Activated CD8-positive, alpha-beta memory T cell treated with anti-CD3 and anti-CD28 coated beads, Interleukin-2, amount 50 U/mL, for 48 hours (primary cell): ENCODE measurements around the gene KLHL15.
"Not testable (repeated sequence)": the region's sequence is repeated elsewhere in the genome, so short reads cannot be mapped to it uniquely, and the experiment has no call there.

Experiments used
- DNase-seq: peaks from one replicate; pipeline ENCODE4 v3.0.0-alpha.2; 2020

KLHL15 gene

GRCh38 chrX:24027086-24027485, at the start of gene KLHL15:
KLHL15 (minus strand) TSS chrX:24027186; CDS start chrX:24006693, 20,493 bp downstream.
- DNase-seq: no peak

GRCh38 chrX:24069877-24070276, 42.9 kb upstream of the KLHL15 start:
- DNase-seq: no peak

- DNase-seq: no peak
These were observed 36.5 kb upstream of the KLHL15 start for GRCh38 chrX:24063488-24063887.

GRCh38 chrX:24055043-24055356, 28.0 kb upstream of the KLHL15 start:
- DNase-seq: no peak

GRCh38 chrX:24054182-24055042, 27.4 kb upstream of the KLHL15 start, which contains the start of gene EIF2S3:
EIF2S3 (plus strand) TSS chrX:24054956; CDS start chrX:24054969, 13 bp downstream.
- DNase-seq: peak; percentile 86

- DNase-seq: not testable (repeated sequence)
These were observed 23.7 kb upstream of the KLHL15 start for GRCh38 chrX:24050522-24051318.

GRCh38 chrX:24049643-24050042, 22.7 kb upstream of the KLHL15 start:
- not testable (repeated sequence) for DNase-seq

GRCh38 chrX:24046060-24046459, 19.1 kb upstream of the KLHL15 start:
- DNase-seq: not testable (repeated sequence)

GRCh38 chrX:24037729-24038128, 10.7 kb upstream of the KLHL15 start:
- no peak for DNase-seq

- DNase-seq: no peak
These were observed 7.5 kb upstream of the KLHL15 start for GRCh38 chrX:24034485-24034884.

- DNase-seq: no peak
These were observed 3.6 kb upstream of the KLHL15 start for GRCh38 chrX:24030597-24030996.

- no peak for DNase-seq
These were observed 999 bp upstream of the KLHL15 start for GRCh38 chrX:24027985-24028384.

- no peak for DNase-seq
These were observed 554 bp downstream of the KLHL15 start for GRCh38 chrX:24026432-24026831.

- no peak for DNase-seq
These were observed 1.1 kb downstream of the KLHL15 start for GRCh38 chrX:24025741-24026403.

GRCh38 chrX:24024819-24025740, 1.9 kb downstream of the KLHL15 start:
- peak; percentile 86 for DNase-seq

- DNase-seq: no peak
These were observed 2.9 kb downstream of the KLHL15 start for GRCh38 chrX:24023972-24024669.

GRCh38 chrX:24023544-24023943, 3.4 kb downstream of the KLHL15 start:
- DNase-seq: no peak

GRCh38 chrX:24020306-24020876, 6.6 kb downstream of the KLHL15 start:
- DNase-seq: no peak

- DNase-seq: no peak
These were observed 7.5 kb downstream of the KLHL15 start for GRCh38 chrX:24019448-24019847.

GRCh38 chrX:24018809-24019208, 8.2 kb downstream of the KLHL15 start:
- DNase-seq: no peak

GRCh38 chrX:24017674-24018073, 9.3 kb downstream of the KLHL15 start:
- no peak for DNase-seq
